ENCODE data around the gene ATF1.

The ATF1 gene

GRCh38 chr12:50749459-50749882, 14.4 kb upstream of the ATF1 start:
- DNase-seq (ENCODE audit: insufficient read length, low spot score) (no peak), FAIRE-seq (no peak)
- no peak for TF ChIP-seq CTCF (IDR thresholded peaks at IDR 0.05; ENCODE audit: insufficient read depth, missing control alignments)

- TF ChIP-seq CTCF (IDR thresholded peaks at IDR 0.05; ENCODE audit: insufficient read depth, missing control alignments), result no peak
- FAIRE-seq, result no peak
- DNase-seq (ENCODE audit: insufficient read length, low spot score), result no peak
Observed at GRCh38 chr12:50750366-50750765, 13.5 kb upstream of the ATF1 start.

GRCh38 chr12:50751948-50752721, 11.8 kb upstream of the ATF1 start:
- FAIRE-seq (no peak), DNase-seq (ENCODE audit: insufficient read length, low spot score) (no peak)

GRCh38 chr12:50753232-50753769, 10.6 kb upstream of the ATF1 start:
- FAIRE-seq, result no peak
- no peak for DNase-seq (ENCODE audit: insufficient read length, low spot score)
- no peak for TF ChIP-seq CTCF (IDR thresholded peaks at IDR 0.05; ENCODE audit: insufficient read depth, missing control alignments)

More at GRCh38 chr12:50751948-50752721, 11.8 kb upstream of the ATF1 start:
- no peak for TF ChIP-seq CTCF (IDR thresholded peaks at IDR 0.05; ENCODE audit: insufficient read depth, missing control alignments)

- FAIRE-seq (no peak), DNase-seq (ENCODE audit: insufficient read length, low spot score) (no peak)
- TF ChIP-seq CTCF (IDR thresholded peaks at IDR 0.05; ENCODE audit: insufficient read depth, missing control alignments), result peak; percentile 16
Observed at GRCh38 chr12:50764286-50765094, 589 bp downstream of the ATF1 start.

GRCh38 chr12:50765095-50765911, 1.4 kb downstream of the ATF1 start:
- DNase-seq (ENCODE audit: insufficient read length, low spot score), result no peak
- FAIRE-seq, result no peak
- TF ChIP-seq CTCF (IDR thresholded peaks at IDR 0.05; ENCODE audit: insufficient read depth, missing control alignments), result peak; percentile 67

Data from D721Med (cell line).